GM23338 (cell line): ENCODE results near the gene METRN. TPM values are rescaled to one million over a fixed set of nuclear protein-coding genes. Genes with fewer than 3 reads are reported as not detected.
A peak's percentile ranks its signal among the peaks of the same experiment; 100 is the strongest.

ENCODE experiments used
- ATAC-seq: fragments of 200-7000 bp; cut with Tn5 transposase; 3 replicates; pipeline ENCODE4 v1.9.1; 2020
- DNase-seq: peaks from one replicate; pipeline ENCODE4 v3.0.0-alpha.2; 2015; ENCODE audit warnings: low spot score
- H2AFZ ChIP-seq: fragments of 200-600 bp; sonication (generic); 2 replicates; pipeline ENCODE4 v1.8.0; 2016; ENCODE audit warnings: antibody characterized with exemption, mild to moderate bottlenecking, moderate library complexity
- H3F3A ChIP-seq: fragments of 200-600 bp; sonication (generic); replicated peaks from 2 replicates; pipeline ENCODE4 v1.8.0; 2017; ENCODE audit warnings: antibody characterized with exemption, mixed run types, low read depth
- H3K27ac ChIP-seq: fragments of 200-600 bp; sonication (generic); 2 replicates; pipeline ENCODE4 v1.6.1; 2016; ENCODE audit warnings: low read depth
- H3K27me3 ChIP-seq: fragments of 200-600 bp; sonication (generic); 2 replicates; pipeline ENCODE4 v1.8.0; 2016; ENCODE audit warnings: mild to moderate bottlenecking, mixed run types, moderate library complexity; ENCODE audit not compliant: insufficient read depth
- H3K36me3 ChIP-seq: fragments of 200-600 bp; sonication (generic); 2 replicates; pipeline ENCODE4 v1.8.0; 2016; ENCODE audit warnings: mild to moderate bottlenecking; ENCODE audit not compliant: insufficient read depth
- H3K4me1 ChIP-seq: fragments of 200-600 bp; sonication (generic); 2 replicates; pipeline ENCODE4 v1.8.0; 2016; ENCODE audit warnings: mild to moderate bottlenecking, moderate library complexity; ENCODE audit not compliant: insufficient read depth
- H3K4me2 ChIP-seq: fragments of 200-600 bp; sonication (generic); 2 replicates; pipeline ENCODE4 v1.7.1; 2017; ENCODE audit warnings: mixed run types
- H3K4me3 ChIP-seq: fragments of 200-600 bp; sonication (generic); 2 replicates; pipeline ENCODE4 v1.6.1; 2016; ENCODE audit warnings: mixed run types
- H3K79me2 ChIP-seq: fragments of 200-600 bp; sonication (generic); replicated peaks from 2 replicates; pipeline ENCODE4 v1.8.0; 2017; ENCODE audit warnings: mild to moderate bottlenecking; ENCODE audit not compliant: insufficient read depth
- H3K9me2 ChIP-seq: fragments of 200-600 bp; sonication (generic); 2 replicates; pipeline ENCODE4 v1.8.0; 2017; ENCODE audit not compliant: insufficient read depth
- H4K20me1 ChIP-seq: fragments of 200-600 bp; sonication (generic); replicated peaks from 2 replicates; pipeline ENCODE4 v1.8.0; 2017; ENCODE audit warnings: mild to moderate bottlenecking; ENCODE audit not compliant: insufficient read depth
- H3K27ac Mint-ChIP-seq: 2 replicates; pipeline ENCODE4 v1.8.0; 2020; ENCODE audit warnings: inconsistent platforms, mild to moderate bottlenecking, moderate library complexity, mixed read lengths
- H3K27me3 Mint-ChIP-seq: 3 replicates; pipeline ENCODE4 v1.8.0; 2022; ENCODE audit warnings: low read depth, mild to moderate bottlenecking, moderate library complexity, mixed read lengths, inconsistent platforms; ENCODE audit not compliant: insufficient read depth, poor library complexity
- H3K36me3 Mint-ChIP-seq: 3 replicates; pipeline ENCODE4 v1.8.0; 2021; ENCODE audit warnings: low read depth, mild to moderate bottlenecking, inconsistent platforms, moderate library complexity, mixed read lengths
- H3K4me1 Mint-ChIP-seq: 3 replicates; pipeline ENCODE4 v1.8.0; 2020; ENCODE audit warnings: mild to moderate bottlenecking, inconsistent platforms, mixed read lengths
- H3K4me3 Mint-ChIP-seq: 3 replicates; pipeline ENCODE4 v1.8.0; 2021; ENCODE audit warnings: moderate library complexity, mild to moderate bottlenecking, inconsistent platforms, mixed read lengths
- H3K9me3 Mint-ChIP-seq: 3 replicates; pipeline ENCODE4 v1.8.0; 2020; ENCODE audit warnings: moderate library complexity, mild to moderate bottlenecking, inconsistent platforms, mixed read lengths
- STAT1 ChIP-seq: IDR thresholded peaks from one replicate; pipeline ENCODE4 v1.6.1; 2016; ENCODE audit warnings: antibody characterized with exemption; ENCODE audit not compliant: unreplicated experiment
- ZNF114 ChIP-seq: fragments of 250-450 bp; sonication (Bioruptor Pico); IDR thresholded peaks from 2 replicates; pipeline ENCODE4 v1.5.0; 2020; ENCODE audit warnings: mild to moderate bottlenecking, moderate library complexity
- polyA plus RNA-seq: library from polyadenylated mRNA; unstranded; fragments of >200 nt; fragmentation: Nextera tagmentation; extraction: Ambion mirVana; gene quantifications from 2 replicates; pipeline ENCODE4 v1.2.1, GENCODE V29; 2016
- total RNA-seq: library from RNA; depleted of rRNA; stranded (reverse); fragments of >200 nt; shearing (Covaris generic); gene quantifications from 2 replicates; pipeline ENCODE4 v1.2.3, GENCODE V29; 2014
- TF ChIP-seq, protein P1 (sequence below), 2 experiments: fragments of 200-600 bp in 1 of 2; sonication (generic) in 1 of 2; conservative IDR thresholded peaks; 2 replicates each; pipeline versions ENCODE4 v1.5.1 to v1.6.1; 2016 to 2017; ENCODE audit warnings: antibody characterized with exemption in 2 of 2, low read depth in 2 of 2, mild to moderate bottlenecking in 2 of 2, moderate library complexity in 1 of 2
- TF ChIP-seq, protein P2 (sequence below): IDR thresholded peaks from one replicate; pipeline ENCODE4 v1.6.1; 2018; ENCODE audit warnings: antibody characterized with exemption; ENCODE audit not compliant: unreplicated experiment

METRN gene
- total and polyA plus RNA-seq, 2 experiments from 2014 or later = 18.7 to 33.0 TPM

DNA sequence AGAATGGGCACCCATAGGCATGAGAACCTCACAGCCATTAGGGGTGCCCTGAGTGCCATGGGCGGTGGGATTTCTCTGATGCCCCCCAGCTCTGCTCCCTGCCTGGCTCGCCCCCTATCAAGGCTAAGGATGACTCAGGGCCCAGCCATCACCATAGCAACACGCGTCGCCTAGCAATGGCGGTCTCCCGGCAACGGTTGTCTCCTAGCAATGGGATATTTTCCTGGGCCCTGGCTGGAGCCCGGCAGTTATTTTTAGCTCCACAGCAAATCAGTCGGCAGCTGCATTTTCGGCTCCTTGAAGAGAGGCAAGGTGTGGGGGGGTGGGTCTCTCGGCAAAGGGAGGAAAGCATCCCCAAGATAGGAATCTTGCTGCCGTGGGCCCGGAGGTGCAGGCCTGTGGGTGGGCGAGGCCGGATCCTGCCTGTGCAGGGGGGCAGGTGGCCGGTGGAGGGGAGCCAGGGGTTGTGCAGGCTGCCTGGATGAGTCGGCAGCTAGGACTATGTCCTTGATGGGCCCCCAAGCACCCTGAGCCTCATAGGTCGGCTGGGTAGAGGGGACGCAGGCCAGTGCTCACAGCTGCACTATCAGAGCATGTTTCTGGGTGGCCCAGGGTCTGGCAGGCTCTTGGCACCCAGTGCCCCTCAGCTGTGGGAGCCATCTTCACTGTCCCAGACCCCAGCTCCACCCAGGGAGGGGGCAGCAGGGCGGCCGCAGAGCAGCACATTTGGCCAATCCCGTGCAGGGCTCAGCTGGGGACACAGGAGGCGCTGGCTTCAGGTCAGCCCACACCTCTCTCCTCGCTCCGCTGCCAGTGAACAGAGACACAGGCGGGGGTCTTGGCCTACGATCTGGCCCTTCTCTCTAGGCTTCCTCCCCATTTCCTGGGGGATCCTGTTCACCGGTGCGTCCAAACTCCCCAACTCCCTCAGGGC is 5.1 kb upstream of the METRN start:
- H3K4me3 ChIP-seq = no peak overlapping the region
- Mint-ChIP-seq H3K4me1 (no peaks in the 10 kb centered on the region; the same call in 2 of the 3 replicates), H3K4me3 (no peak overlapping the region; the same call in 2 of the 3 replicates), H3K9me3 (peaks cover 4% of the 10 kb centered on the region; the same call in 1 of the 3 replicates), H3K27ac (no peak overlapping the region), H3K36me3 (no peaks in the 10 kb centered on the region), H3K27me3 (peaks cover 57% of the 10 kb centered on the region)
- no peaks in the 10 kb centered on the region for H3K36me3 ChIP-seq
- TF ChIP-seq, protein P1, sequence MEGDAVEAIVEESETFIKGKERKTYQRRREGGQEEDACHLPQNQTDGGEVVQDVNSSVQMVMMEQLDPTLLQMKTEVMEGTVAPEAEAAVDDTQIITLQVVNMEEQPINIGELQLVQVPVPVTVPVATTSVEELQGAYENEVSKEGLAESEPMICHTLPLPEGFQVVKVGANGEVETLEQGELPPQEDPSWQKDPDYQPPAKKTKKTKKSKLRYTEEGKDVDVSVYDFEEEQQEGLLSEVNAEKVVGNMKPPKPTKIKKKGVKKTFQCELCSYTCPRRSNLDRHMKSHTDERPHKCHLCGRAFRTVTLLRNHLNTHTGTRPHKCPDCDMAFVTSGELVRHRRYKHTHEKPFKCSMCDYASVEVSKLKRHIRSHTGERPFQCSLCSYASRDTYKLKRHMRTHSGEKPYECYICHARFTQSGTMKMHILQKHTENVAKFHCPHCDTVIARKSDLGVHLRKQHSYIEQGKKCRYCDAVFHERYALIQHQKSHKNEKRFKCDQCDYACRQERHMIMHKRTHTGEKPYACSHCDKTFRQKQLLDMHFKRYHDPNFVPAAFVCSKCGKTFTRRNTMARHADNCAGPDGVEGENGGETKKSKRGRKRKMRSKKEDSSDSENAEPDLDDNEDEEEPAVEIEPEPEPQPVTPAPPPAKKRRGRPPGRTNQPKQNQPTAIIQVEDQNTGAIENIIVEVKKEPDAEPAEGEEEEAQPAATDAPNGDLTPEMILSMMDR (conservative IDR thresholded peaks at IDR 0.05; ENCODE audit: low read depth in 2 of 2) = 0 out of 4 replicates have a peak, but pooled peaks of 1 of the 2 experiments have one; percentile 13
- TF ChIP-seq, protein P2, sequence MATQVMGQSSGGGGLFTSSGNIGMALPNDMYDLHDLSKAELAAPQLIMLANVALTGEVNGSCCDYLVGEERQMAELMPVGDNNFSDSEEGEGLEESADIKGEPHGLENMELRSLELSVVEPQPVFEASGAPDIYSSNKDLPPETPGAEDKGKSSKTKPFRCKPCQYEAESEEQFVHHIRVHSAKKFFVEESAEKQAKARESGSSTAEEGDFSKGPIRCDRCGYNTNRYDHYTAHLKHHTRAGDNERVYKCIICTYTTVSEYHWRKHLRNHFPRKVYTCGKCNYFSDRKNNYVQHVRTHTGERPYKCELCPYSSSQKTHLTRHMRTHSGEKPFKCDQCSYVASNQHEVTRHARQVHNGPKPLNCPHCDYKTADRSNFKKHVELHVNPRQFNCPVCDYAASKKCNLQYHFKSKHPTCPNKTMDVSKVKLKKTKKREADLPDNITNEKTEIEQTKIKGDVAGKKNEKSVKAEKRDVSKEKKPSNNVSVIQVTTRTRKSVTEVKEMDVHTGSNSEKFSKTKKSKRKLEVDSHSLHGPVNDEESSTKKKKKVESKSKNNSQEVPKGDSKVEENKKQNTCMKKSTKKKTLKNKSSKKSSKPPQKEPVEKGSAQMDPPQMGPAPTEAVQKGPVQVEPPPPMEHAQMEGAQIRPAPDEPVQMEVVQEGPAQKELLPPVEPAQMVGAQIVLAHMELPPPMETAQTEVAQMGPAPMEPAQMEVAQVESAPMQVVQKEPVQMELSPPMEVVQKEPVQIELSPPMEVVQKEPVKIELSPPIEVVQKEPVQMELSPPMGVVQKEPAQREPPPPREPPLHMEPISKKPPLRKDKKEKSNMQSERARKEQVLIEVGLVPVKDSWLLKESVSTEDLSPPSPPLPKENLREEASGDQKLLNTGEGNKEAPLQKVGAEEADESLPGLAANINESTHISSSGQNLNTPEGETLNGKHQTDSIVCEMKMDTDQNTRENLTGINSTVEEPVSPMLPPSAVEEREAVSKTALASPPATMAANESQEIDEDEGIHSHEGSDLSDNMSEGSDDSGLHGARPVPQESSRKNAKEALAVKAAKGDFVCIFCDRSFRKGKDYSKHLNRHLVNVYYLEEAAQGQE = no peak
- H3K9me2 ChIP-seq = no peaks in the 10 kb centered on the region
- H2AFZ ChIP-seq = no peak overlapping the region
- H3K27ac ChIP-seq = no peak overlapping the region
- H3K4me1 ChIP-seq = no peaks in the 10 kb centered on the region
- no peaks in the 10 kb centered on the region for H4K20me1 ChIP-seq
- peaks cover 68% of the 10 kb centered on the region for H3K27me3 ChIP-seq
- H3K79me2 ChIP-seq = no peaks in the 10 kb centered on the region
- ATAC-seq (peak; percentile 3; the same call in 2 of the 3 replicates), DNase-seq (peak; percentile 79)
- 0 out of 2 replicates have a peak, but pooled peaks cover 6% of the 10 kb centered on the region for H3F3A ChIP-seq
- H3K4me2 ChIP-seq = no peak overlapping the region

DNA sequence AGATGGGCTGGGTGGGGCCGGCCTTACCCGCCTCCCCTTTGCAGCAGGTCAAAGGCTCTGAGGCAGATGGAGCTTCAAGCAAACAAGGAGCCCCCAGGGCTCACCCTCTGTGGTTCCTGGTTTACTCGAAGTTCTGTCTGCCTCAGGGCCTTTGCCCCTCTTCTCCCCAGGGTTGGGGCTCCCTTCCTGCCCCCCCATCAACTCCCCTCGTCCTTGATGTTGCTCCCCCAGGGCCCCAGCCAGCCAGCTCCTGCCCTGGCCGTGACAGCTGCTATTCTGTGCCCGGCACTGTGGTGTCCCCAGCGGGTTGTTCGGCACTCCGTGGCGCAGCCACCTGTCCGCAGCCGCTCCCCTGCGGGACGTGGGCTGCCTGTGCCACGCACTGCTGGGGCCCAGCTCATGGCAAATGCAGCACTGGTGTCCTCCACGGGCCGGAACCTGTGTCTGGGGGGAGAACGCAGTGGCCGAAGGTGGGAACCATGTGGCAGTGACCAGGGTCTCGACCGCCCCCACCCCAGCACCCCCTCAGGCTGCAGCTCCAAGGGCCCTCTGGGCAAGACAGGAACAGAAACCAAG is 4.3 kb upstream of the METRN start:
- no peak overlapping the region; the same call in 2 of the 3 replicates for H3K4me3 Mint-ChIP-seq
- H3K27me3 Mint-ChIP-seq = peaks cover 56% of the 10 kb centered on the region
- no peak for ATAC-seq
- Histone ChIP-seq H3K36me3 (no peaks in the 10 kb centered on the region), H3K79me2 (no peaks in the 10 kb centered on the region), H3K27me3 (peaks cover 68% of the 10 kb centered on the region), H2AFZ (no peak overlapping the region), H3K4me1 (no peaks in the 10 kb centered on the region), H4K20me1 (no peaks in the 10 kb centered on the region), H3K27ac (no peak overlapping the region), H3K9me2 (no peaks in the 10 kb centered on the region), H3K4me3 (no peak overlapping the region), H3K4me2 (no peak overlapping the region), H3F3A (0 out of 2 replicates have a peak, but pooled peaks cover 6% of the 10 kb centered on the region)
- no peak overlapping the region for H3K27ac Mint-ChIP-seq
- DNase-seq = no peak
- no peaks in the 10 kb centered on the region; the same call in 2 of the 3 replicates for H3K4me1 Mint-ChIP-seq
- no peaks in the 10 kb centered on the region for H3K36me3 Mint-ChIP-seq
- peaks cover 4% of the 10 kb centered on the region; the same call in 1 of the 3 replicates for H3K9me3 Mint-ChIP-seq
- TF ChIP-seq ZNF114 (CRISPR knock-in tag) = no peak
- no peak for TF ChIP-seq STAT1
- TF ChIP-seq, protein P2 = no peak
